Ovary (tissue), 9 donors: ENCODE data around the gene OLFML3. TPM values are rescaled to one million over a fixed set of nuclear protein-coding genes. Genes with fewer than 3 reads are reported as not detected.

Experiments used
- DNase-seq, 5 donors: peaks; one replicate each; pipeline ENCODE4 v3.0.0-alpha.2; 2019 to 2020
- H3K27ac ChIP-seq, 2 donors: fragments of 200-600 bp; one replicate each; pipeline versions ENCODE4 v1.5.1 to v1.8.0; 2019 to 2022
- H3K27me3 ChIP-seq: fragments of 200-600 bp; one replicate; pipeline ENCODE4 v1.8.0; 2022
- H3K36me3 ChIP-seq: fragments of 200-600 bp; sonication (generic); one replicate; pipeline ENCODE4 v1.5.1; 2019
- H3K4me1 ChIP-seq: one replicate; pipeline ENCODE4 v1.8.1; 2013; ENCODE audit warnings: mild to moderate bottlenecking, moderate library complexity; ENCODE audit not compliant: insufficient read depth
- H3K4me3 ChIP-seq: fragments of 200-600 bp; sonication (generic); one replicate; pipeline ENCODE4 v1.5.1; 2017
- H3K9me3 ChIP-seq, 2 donors: fragments of 200-600 bp in 1 of 2; sonication (generic) in 1 of 2; one replicate each; pipeline versions ENCODE4 v1.5.1 to v1.8.1; 2013 to 2019; ENCODE audit warnings: mild to moderate bottlenecking in 1 of 2, moderate library complexity in 1 of 2
- CTCF ChIP-seq, 3 donors: fragments of 450-650 bp in 2 of 3; fragments of 200-600 bp in 1 of 3; IDR thresholded peaks; one replicate each; pipeline versions ENCODE4 v1.5.1 to v1.8.0; 2016 to 2022; ENCODE audit warnings: antibody characterized with exemption in 3 of 3, mild to moderate bottlenecking in 1 of 3
- EP300 ChIP-seq: sonication (generic); formaldehyde crosslinking; IDR thresholded peaks from one replicate; pipeline ENCODE4 v1.6.1; 2017; ENCODE audit warnings: antibody characterized with exemption
- POLR2A ChIP-seq: fragments of 450-650 bp; IDR thresholded peaks from one replicate; pipeline ENCODE4 v1.6.1; 2017; ENCODE audit warnings: antibody characterized with exemption, mild to moderate bottlenecking, moderate library complexity
- WGBS, 3 donors: extraction: QIAGEN DNeasy Blood & Tissue Kit in 1 of 3; methylation state at CpG; one replicate each; pipeline versions ENCODE4 v1.1.5 to v1.1.7; 2013 to 2017; 5-methylcytosine and 5-hydroxymethylcytosine counted together
- intact Hi-C, 4 donors: fragments of 100-400 bp; cut with DNase I; formaldehyde crosslinking; loops; one replicate each; pipeline versions ENCODE4 v1.11.0 to v1.15.1; 2022 to 2023
- polyA plus RNA-seq, 2 donors: library from polyadenylated mRNA; stranded (reverse); fragments of 200-250 nt in 1 of 2; fragments of 350-450 nt in 1 of 2; fragmentation: Illumina TruSeq in 1 of 2; extraction: RNeasy Lipid Tissue Mini Kit (QIAGEN cat#74804) in 1 of 2; gene quantifications; one replicate each; pipeline ENCODE4 v1.2.3, GENCODE V29; 2013 to 2014
- total RNA-seq, 7 donors: library from RNA; depleted of rRNA in 2 of 7; stranded (reverse); fragments of >200 nt in 2 of 7; fragmentation: NEBNext Ultra II Directional in 3 of 7; extraction: Animal tissue kit (Norgen Biotek cat#: 25700) in 3 of 7; gene quantifications; one replicate each; pipeline versions ENCODE4 v1.1.0 to v1.2.4, GENCODE V29; 2016 to 2023
- donor health status: DM: no; HTN: no; CAD: no; lungs with moderate emphysema.
- donor health status: DM: no; HTN: no; CAD: no.
- donor health status: Bipolar disorder and iron deficiency.
- donor health status: DM: yes; HTN: yes; CAD: no.
- donor health status: DM: no; HTN: no; CAD: no.
- donor health status: DM: yes; HTN: yes; CAD: no.

The OLFML3 gene
- total and polyA plus RNA-seq, 9 donors = 69.7 to 240 (median 139) TPM

GRCh38 chr1:113983391-113983790 is 4.1 kb downstream of the OLFML3 start:
- H3K4me3 ChIP-seq = peak overlapping the region; percentile 26
- peaks cover 17% of the 10 kb centered on the region for H3K4me1 ChIP-seq
- no peaks in the 10 kb centered on the region for H3K27me3 ChIP-seq
- H3K27ac ChIP-seq = peak overlapping the region; percentile 53 to 72
- DNase-seq = peak in 4 of 5 donors; percentile 19 to 51 (median 34)
- 22 to 24% (median 24%) methylated on average over 8 of the region's 8 CpGs for WGBS, 3 donors
- intact Hi-C loops = loop anchor here in 1 of 4 donors (5.0 kb wide), 1 partner anchor 299 kb away; no protein-coding TSS in a partner anchor
- H3K9me3 ChIP-seq = no peaks in the 10 kb centered on the region
- H3K36me3 ChIP-seq = no peaks in the 10 kb centered on the region
- no peak for TF ChIP-seq EP300
- no peak for TF ChIP-seq POLR2A
- no peak for TF ChIP-seq CTCF (IDR thresholded peaks at IDR 0.05)

- intact Hi-C loops = loop anchor here in 1 of 4 donors (5.0 kb wide), 1 partner anchor 298 kb away; no protein-coding TSS in a partner anchor
- WGBS, 3 donors = 61 to 71% (median 69%) methylated on average over 7 of the region's 7 CpGs
- Histone ChIP-seq H3K4me3 (no peak overlapping the region), H3K27ac (peak overlapping the region; percentile 53 to 72), H3K36me3 (no peaks in the 10 kb centered on the region), H3K27me3 (no peaks in the 10 kb centered on the region), H3K9me3 (no peaks in the 10 kb centered on the region), H3K4me1 (peaks cover 17% of the 10 kb centered on the region)
- TF ChIP-seq CTCF (IDR thresholded peaks at IDR 0.05) (no peak), POLR2A (no peak), EP300 (no peak)
- DNase-seq = no peak
Measured at GRCh38 chr1:113983826-113984225, 4.6 kb downstream of the OLFML3 start.

GRCh38 chr1:113984710-113985109 is 5.4 kb downstream of the OLFML3 start:
- H3K27ac ChIP-seq = peak overlapping the region in 1 of 2 donors; percentile 72
- no peak for DNase-seq
- 41 to 78% (median 78%) methylated on average over 4 of the region's 4 CpGs for WGBS, 3 donors
- no peaks in the 10 kb centered on the region for H3K36me3 ChIP-seq
- intact Hi-C loops = loop anchor here in 1 of 4 donors (5.0 kb wide), 1 partner anchor 298 kb away; no protein-coding TSS in a partner anchor
- no peak for TF ChIP-seq EP300
- no peak for TF ChIP-seq POLR2A
- no peak for TF ChIP-seq CTCF (IDR thresholded peaks at IDR 0.05)
- H3K4me1 ChIP-seq = peaks cover 17% of the 10 kb centered on the region
- H3K4me3 ChIP-seq = no peak overlapping the region
- H3K9me3 ChIP-seq = no peaks in the 10 kb centered on the region
- H3K27me3 ChIP-seq = no peaks in the 10 kb centered on the region

- H3K27me3 ChIP-seq = no peaks in the 10 kb centered on the region
- H3K4me3 ChIP-seq = no peak overlapping the region
- no peak for DNase-seq
- intact Hi-C loops = no loop called here
- WGBS, 3 donors = 78 to 91% (median 85%) methylated on average over 6 of the region's 6 CpGs
- H3K36me3 ChIP-seq = no peaks in the 10 kb centered on the region
- H3K27ac ChIP-seq = no peak overlapping the region
- peaks cover 10% of the 10 kb centered on the region for H3K4me1 ChIP-seq
- no peaks in the 10 kb centered on the region for H3K9me3 ChIP-seq
- TF ChIP-seq EP300 (no peak), POLR2A (no peak), CTCF (IDR thresholded peaks at IDR 0.05) (no peak)
Measured at GRCh38 chr1:113986802-113987201, 7.5 kb downstream of the OLFML3 start.
